Adrenal gland (tissue), 5 donors: ENCODE data around the gene ASPG.

Source experiments
- POLR2A ChIP-seq, 2 donors: fragments of 450-650 bp; IDR thresholded peaks; one replicate each; pipeline ENCODE4 v1.6.1; 2017; ENCODE audit warnings: antibody characterized with exemption in 2 of 2, mild to moderate bottlenecking in 2 of 2, moderate library complexity in 1 of 2
- TF ChIP-seq, protein P1 (sequence below), 6 experiments: fragments of 450-650 bp in 4 of 6; fragments of 200-600 bp in 2 of 6; sonication (generic) in 1 of 6; IDR thresholded peaks; 1 replicate in 5 of 6; 2 replicates in 1 of 6; pipeline versions ENCODE4 v1.5.1 to v1.8.0; 2016 to 2021; ENCODE audit warnings: antibody characterized with exemption in 6 of 6, mild to moderate bottlenecking in 2 of 6, moderate library complexity in 1 of 6
- donor health status: DM: no; HTN: no; CAD: no.

DNA sequence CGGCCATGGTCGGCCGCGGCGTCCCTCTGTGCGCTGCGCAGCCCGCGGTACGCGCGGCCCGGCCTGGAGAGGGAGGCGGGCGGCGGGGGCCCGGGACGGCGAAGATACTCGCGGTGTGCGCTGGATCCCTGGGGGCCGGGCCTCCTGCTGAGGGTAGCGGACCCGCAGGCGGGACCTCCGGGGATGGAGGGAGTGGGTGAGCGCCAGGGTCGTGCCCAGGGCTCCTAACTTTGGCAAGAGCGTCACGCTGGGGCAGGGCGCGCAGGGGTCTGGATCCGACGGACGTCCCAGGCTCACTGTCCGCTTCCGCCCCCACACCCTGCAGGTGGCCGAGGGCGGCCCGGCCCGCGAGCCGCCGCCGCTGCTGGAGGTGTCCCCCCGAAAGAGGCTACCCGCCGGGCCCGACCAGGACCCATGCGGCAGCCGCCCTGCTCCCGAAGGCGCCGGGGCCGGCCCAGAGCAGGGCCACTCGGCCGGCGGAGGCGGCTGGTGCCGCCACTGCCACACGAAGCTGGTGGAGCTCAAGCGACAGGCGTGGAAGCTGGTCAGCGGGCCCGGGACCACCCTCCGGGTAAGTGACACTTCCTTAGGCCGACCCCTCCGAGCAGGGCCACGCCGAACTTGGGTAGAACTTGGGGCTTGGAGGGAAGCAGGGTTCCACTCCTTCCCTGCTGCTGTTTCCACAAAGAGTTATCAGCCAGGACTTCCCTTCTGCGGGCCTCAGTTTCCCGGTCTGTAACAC is 53.4 kb downstream of the ASPG start:
- TF ChIP-seq, protein P1, sequence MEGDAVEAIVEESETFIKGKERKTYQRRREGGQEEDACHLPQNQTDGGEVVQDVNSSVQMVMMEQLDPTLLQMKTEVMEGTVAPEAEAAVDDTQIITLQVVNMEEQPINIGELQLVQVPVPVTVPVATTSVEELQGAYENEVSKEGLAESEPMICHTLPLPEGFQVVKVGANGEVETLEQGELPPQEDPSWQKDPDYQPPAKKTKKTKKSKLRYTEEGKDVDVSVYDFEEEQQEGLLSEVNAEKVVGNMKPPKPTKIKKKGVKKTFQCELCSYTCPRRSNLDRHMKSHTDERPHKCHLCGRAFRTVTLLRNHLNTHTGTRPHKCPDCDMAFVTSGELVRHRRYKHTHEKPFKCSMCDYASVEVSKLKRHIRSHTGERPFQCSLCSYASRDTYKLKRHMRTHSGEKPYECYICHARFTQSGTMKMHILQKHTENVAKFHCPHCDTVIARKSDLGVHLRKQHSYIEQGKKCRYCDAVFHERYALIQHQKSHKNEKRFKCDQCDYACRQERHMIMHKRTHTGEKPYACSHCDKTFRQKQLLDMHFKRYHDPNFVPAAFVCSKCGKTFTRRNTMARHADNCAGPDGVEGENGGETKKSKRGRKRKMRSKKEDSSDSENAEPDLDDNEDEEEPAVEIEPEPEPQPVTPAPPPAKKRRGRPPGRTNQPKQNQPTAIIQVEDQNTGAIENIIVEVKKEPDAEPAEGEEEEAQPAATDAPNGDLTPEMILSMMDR (IDR thresholded peaks at IDR 0.05), result no peak
- TF ChIP-seq POLR2A (IDR thresholded peaks at IDR 0.05), result no peak
